CD4-positive, alpha-beta T cell treated with Interleukin-17A for 4 hours (primary cell): Measurements from ENCODE around the gene ARID5B.

Experiments used
- DNase-seq: peaks from one replicate; pipeline ENCODE4 v3.0.0-alpha.2; 2020; ENCODE audit warnings: mixed read lengths

The ARID5B gene

GRCh38 chr10:62081341-62082270, 180.1 kb downstream of the ARID5B start:
- DNase-seq, result no peak

- no peak for DNase-seq
Observed at GRCh38 chr10:62082271-62082656, 180.8 kb downstream of the ARID5B start.

GRCh38 chr10:62082729-62083411, 181.4 kb downstream of the ARID5B start:
- DNase-seq, result peak; percentile 67

- DNase-seq, result no peak
Observed at GRCh38 chr10:62083412-62084267, 182.1 kb downstream of the ARID5B start.

GRCh38 chr10:62084451-62084850, 183.0 kb downstream of the ARID5B start:
- DNase-seq, result no peak

- no peak for DNase-seq
Observed at GRCh38 chr10:62085404-62085803, 183.9 kb downstream of the ARID5B start.

GRCh38 chr10:62085821-62086220, 184.3 kb downstream of the ARID5B start:
- no peak for DNase-seq

- DNase-seq, result no peak
Observed at GRCh38 chr10:62087329-62087728, 185.8 kb downstream of the ARID5B start.

GRCh38 chr10:62088786-62089185, 187.3 kb downstream of the ARID5B start:
- no peak for DNase-seq

GRCh38 chr10:62092301-62093030, 191.0 kb downstream of the ARID5B start:
- no peak for DNase-seq

GRCh38 chr10:62093863-62094291, 192.4 kb downstream of the ARID5B start:
- no peak for DNase-seq

GRCh38 chr10:62095181-62096122, 194.0 kb downstream of the ARID5B start:
- DNase-seq, result no peak

- no peak for DNase-seq
Observed at GRCh38 chr10:62096256-62096933, 194.9 kb downstream of the ARID5B start.

GRCh38 chr10:62098278-62099121, 197.0 kb downstream of the ARID5B start:
- no peak for DNase-seq

- no peak for DNase-seq
Observed at GRCh38 chr10:62099299-62099698, 197.8 kb downstream of the ARID5B start.

GRCh38 chr10:62103857-62104256, 202.4 kb downstream of the ARID5B start:
- no peak for DNase-seq

- DNase-seq, result no peak
Observed at GRCh38 chr10:62106929-62107519, 205.5 kb downstream of the ARID5B start.

GRCh38 chr10:62108759-62109586, 207.5 kb downstream of the ARID5B start:
- DNase-seq, result no peak
